Epidermal melanocyte (primary cell): ENCODE measurements around the gene SLC29A1.
"Not testable (repeated sequence)": the region's sequence is repeated elsewhere in the genome, so short reads cannot be mapped to it uniquely, and the experiment has no call there.

Experiments used
- DNase-seq: peaks from one replicate; pipeline ENCODE4 v3.0.0; 2011; ENCODE audit warnings: low spot score; ENCODE audit not compliant: insufficient read length

Gene SLC29A1

DNA sequence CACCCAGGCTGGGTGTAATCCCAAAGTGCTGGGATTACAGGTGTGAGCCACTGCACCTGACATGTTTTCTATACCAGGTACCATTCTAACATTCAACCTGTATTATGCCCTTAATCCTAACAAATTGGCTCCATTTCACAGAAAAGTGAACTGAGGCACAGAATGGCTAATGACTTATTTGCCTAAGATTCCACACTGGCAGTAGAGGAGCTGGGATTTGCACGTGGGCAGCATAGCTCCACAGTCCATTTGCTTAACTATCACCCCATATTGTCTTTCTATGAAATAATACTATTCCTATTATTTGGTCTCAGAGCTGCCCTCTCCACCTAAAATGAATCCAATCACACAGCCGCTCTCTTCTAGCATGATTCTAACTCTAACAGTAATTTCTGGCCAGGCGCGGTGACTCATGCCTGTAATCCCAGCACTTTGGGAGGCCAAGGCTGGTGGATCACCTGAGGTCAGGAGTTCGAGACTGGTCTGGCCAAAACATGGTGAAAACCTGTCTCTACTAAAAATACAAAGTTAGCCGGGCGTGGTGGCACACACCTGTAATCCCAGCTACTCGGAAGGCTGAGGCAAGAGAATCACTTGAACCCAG is 30.0 kb upstream of the SLC29A1 start:
- DNase-seq, result no peak

GRCh38 chr6:44194326-44194725 is 29.1 kb upstream of the SLC29A1 start:
- DNase-seq, result no peak

DNA sequence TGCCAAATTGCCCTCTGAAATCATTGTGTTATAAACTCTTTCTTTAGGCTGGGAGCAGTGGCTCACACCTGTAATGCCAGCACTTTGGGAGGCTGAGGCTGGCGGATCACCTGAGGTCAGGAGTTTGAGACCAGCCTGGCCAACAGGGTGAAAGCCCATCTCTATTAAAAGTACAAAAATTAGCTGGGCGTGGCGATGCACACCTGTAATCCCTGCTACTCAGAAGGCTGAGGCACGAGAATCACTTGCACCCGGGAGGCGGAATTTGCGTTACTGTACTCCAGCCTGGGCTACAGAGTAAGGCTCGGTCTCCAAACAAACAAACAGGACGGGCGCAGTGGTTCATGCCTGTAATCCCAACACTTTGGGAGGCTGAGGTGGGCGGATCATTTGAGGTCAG is 27.0 kb upstream of the SLC29A1 start:
- not testable (repeated sequence) for DNase-seq

DNA sequence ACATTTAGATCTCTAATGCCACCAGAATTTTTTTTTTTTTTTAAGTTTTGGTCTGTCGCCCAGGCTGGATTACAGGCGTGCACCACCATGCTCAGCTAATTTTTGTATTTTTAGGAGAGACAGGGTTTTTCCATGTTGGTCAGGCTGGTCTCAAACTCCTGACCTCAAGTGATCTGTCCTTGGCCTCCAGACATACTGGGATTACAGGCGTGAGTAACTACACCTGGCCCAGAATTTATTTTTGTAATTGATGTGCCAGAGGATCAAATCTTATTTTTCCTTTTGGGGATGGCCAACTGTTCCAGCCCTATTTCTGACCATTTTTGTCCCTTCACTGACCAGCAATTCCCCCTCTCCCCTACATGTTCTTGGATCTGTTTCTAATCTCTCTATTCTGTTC is 24.7 kb upstream of the SLC29A1 start:
- DNase-seq, result no peak

GRCh38 chr6:44199883-44200282 is 23.5 kb upstream of the SLC29A1 start:
- no peak for DNase-seq

DNA sequence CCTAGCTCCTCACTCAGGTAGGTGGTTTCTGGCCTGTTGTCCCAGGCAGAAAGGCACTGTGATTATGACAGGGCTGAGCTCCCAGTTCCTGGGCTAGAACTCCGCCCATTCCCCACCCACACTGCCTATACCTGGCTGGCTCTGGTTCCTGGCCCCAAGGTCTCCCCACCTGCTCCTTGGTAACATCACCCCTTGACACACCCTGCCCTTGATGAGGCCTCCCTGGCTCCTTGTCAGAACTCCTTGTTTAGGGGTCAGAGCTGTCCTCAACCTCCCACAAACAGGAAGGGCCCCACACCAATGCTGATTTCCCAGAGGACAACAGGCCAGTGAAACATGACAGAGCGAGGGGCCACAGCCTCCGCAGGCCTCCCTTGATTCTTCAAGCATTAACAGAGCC is 22.2 kb upstream of the SLC29A1 start:
- no peak for DNase-seq

- DNase-seq, result no peak
Measured at GRCh38 chr6:44201638-44202303, 21.6 kb upstream of the SLC29A1 start.

GRCh38 chr6:44202332-44202971 is 20.9 kb upstream of the SLC29A1 start:
- no peak for DNase-seq

DNA sequence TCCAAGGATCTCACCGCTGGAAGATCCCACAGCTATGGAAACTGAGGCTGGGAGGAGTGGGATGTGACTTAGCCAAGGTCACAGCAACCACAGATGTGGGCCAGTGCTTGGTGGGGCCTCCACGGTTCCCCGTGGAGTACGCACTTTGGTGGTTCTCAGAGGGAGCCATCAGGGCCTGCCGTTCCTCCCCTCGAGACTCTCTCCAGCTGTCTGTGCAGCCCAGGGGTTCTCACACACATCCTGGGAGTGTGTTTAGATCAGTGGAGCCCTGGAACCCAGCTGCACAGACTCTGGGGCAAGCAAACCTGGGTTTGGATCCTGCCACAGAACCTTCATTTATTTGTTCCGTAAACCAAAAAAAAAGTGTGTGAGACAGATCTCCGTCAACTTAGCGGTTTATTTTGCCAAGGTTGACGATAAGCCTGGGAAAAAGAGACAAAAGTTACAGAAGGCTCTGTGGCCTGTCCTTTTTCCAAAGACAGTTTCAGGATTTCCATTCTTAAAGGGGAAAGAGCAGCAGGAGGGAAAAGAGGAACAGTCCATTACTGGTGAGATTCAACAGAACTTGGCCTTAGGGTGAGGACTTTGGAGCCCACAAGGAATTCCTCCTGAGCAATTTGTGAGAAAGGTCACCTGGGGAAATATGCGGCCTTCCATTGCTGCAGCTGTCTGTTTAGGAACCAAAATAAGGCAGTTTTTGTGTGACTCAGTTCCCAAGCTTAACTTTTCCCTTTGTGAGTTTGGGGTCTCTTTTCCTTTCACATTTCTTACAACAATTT is 20.2 kb upstream of the SLC29A1 start:
- no peak for DNase-seq

- no peak for DNase-seq
Measured at GRCh38 chr6:44203955-44204354, 19.4 kb upstream of the SLC29A1 start.

- no peak for DNase-seq
Measured at GRCh38 chr6:44207966-44208365, 15.4 kb upstream of the SLC29A1 start.

DNA sequence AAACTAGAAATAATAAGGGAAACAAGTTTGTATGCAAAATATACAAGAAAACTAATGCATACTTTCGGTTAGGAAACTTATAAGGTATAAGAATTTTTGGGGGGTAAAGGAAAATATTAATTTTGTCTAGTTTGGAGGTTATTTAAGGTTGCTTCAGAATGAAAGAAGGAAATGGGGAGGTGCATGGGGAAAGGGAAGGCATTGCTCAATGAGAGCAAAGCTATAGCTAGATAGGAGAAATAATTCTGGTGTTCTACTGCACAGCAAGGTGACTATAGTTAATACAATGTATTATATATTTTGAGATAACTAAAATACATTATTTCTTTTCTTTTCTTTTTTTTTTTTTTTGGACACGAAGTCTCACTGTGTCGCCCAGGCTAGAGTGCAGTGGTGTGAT is 12.1 kb upstream of the SLC29A1 start:
- DNase-seq, result no peak

GRCh38 chr6:44214307-44214706 is 9.1 kb upstream of the SLC29A1 start:
- DNase-seq, result no peak

- DNase-seq, result no peak
Measured at GRCh38 chr6:44216677-44217331, 6.6 kb upstream of the SLC29A1 start, which contains the start of gene MYMX. MYMX (plus strand) TSS chr6:44216926; CDS start chr6:44217472, 546 bp downstream.

- no peak for DNase-seq
Measured at GRCh38 chr6:44217332-44218143, 5.9 kb upstream of the SLC29A1 start.

GRCh38 chr6:44219053-44219814 is 4.2 kb upstream of the SLC29A1 start:
- peak; percentile 51 for DNase-seq

DNA sequence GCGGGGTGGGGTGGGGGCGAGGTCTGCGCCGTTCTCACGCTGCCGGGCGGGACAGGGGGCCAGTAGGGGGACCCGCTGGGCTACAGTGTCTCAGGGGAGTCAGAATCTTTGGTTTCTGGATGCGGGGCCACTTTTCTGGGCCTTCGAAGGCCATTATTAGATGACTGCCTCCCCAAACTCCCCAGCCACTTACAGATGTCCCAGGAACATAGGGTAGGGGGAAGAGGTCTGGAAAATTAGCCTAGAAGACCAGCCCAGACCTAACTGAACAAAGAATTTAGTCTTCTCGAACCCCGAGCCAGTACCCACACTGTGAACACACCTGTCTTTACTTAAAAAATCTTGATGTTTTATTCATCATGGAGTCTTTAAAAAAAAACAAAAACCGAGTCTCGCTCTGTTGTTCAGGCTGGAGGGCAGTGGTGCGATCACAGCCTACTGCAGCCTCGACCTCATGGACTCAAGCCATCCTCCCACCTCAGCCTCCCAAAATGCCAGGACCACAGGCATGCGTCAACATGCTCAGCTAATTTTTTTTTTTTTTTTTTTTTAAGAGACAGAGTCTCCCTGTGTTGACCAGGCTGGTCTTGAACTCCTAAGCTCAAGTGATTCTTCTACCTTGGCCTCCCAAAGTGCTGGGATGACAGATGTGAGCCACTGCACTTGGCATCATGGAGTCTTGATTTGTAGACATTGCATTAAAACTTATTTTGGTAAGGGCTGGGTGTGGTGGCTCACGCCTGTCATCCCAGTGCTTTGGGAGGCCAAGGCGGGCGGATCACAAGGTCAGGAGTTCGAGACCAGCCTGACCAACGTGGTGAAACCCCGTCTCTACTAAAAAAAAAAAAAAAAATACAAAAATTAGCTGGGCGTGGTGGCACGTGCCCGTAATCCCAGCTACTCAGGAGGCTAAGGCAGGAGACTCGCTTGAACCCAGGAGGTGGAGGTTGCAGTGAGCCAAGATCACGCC is 3.3 kb upstream of the SLC29A1 start:
- no peak for DNase-seq

DNA sequence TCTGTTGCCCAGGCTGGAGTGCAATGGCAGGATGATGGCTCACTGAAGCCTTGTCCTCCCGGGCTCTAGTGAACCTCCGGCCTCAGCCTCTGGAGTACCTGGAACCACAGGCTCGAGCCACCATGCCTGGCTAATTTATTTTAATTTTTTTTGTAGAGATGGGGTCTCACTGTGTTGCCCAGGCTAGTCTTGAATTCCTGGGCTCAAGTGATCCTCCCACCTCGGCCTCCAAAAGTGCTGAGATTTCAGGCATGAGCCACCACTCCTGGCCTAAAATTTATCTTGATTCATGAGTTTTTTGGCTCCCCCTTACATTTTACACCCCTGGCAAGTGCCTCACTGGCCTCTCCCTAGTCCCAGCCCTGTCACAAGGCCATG is 2.5 kb upstream of the SLC29A1 start:
- DNase-seq, result no peak
